HG02759 (cell line): ENCODE results near the gene KCTD2.

ENCODE experiments used
- ATAC-seq: cut with Tn5 transposase; IDR thresholded peaks from one replicate; pipeline ENCODE4 v1.9.1; 2021; ENCODE audit warnings: mild to moderate bottlenecking, moderate library complexity; ENCODE audit not compliant: unreplicated experiment

KCTD2 gene

DNA sequence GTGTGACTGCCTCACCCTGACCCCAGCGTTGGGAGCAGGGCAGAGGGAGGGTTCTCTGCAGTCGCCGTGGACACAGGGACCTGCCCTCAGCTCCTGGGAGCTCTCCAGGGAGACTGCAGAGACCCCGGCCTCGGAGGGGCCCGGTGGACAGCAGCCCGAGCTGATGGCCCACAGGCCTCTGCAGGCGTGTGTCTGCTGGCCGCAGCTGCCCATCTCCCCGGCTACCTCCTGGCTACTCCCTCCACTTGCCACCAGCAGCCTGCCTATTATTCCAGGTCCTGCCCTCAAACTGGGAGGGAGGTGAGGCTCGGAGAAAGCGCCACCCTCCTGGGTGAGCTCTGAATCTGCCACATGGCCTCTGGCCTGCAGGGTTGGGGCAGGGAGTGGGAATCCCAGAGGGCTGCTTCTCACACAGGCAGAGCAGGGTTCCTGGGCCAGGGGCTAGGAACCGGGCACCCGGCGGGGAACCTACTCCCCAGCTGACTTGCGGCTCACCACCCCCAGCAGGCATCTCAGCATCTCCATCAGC, 47.9 kb downstream of the KCTD2 start:
- ATAC-seq = no peak

DNA sequence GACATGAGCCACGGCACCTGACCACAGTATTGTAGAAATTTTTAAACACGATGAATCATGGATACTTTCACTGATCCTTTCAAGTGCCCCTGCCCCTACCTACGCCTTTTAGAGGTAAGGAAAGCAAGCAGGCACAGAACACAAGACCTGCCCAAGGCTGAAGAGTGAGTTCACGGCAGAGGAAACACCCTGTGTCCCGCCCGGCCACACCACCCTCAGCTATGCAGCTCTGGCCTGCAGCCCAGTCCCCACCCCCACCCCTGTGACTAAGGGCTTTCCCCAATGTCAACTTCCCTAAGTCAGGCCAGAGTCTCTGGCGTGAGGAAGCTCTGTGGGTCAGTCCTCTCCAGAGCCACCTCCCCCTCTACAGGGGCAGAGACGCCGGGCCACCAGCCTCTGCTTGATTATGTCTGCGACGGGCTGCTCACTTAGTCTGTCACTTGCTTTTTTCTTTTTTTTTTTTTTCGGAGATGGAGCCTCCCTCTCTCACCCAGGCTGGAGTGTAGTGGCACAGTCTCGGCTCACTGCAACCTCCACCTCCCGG, 49.1 kb downstream of the KCTD2 start:
- ATAC-seq = no peak

DNA sequence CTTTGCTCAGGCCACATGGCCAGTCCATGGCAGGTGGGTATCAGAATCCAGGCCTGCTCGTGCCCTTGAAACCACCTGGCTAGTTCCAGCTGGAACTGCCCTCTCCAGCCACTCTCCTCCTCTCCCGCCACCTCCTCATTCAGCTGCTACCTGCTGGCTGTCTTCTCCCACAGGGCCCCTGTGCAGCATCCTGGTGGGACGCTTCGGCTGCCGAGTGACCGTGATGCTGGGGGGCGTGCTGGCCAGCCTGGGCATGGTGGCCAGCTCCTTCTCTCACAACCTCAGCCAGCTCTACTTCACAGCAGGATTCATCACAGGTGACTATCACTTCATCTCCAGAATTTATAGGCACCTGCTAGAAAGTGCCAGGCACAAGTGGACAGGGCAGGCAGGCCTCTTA, 50.8 kb downstream of the KCTD2 start:
- no peak for ATAC-seq

DNA sequence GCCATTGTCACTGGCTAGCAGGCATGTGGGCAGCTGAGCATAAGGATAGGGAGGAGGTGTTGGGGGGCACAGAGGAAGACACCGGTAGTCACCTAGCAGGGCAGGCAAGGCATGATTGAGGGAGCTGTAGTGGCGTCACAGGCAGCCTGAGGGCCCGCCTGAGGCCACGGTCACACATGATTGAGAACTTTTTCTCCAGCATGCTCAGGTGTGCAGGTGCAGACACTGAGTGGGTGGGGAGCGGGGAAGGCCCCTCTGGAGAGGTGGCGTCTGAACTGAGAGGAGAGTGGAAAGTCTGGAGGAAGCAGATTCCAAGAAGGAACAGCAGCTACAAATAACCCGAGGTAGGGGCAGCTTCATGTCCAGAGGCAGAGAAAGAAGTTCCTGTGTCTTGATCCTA, 51.8 kb downstream of the KCTD2 start:
- ATAC-seq = no peak

DNA sequence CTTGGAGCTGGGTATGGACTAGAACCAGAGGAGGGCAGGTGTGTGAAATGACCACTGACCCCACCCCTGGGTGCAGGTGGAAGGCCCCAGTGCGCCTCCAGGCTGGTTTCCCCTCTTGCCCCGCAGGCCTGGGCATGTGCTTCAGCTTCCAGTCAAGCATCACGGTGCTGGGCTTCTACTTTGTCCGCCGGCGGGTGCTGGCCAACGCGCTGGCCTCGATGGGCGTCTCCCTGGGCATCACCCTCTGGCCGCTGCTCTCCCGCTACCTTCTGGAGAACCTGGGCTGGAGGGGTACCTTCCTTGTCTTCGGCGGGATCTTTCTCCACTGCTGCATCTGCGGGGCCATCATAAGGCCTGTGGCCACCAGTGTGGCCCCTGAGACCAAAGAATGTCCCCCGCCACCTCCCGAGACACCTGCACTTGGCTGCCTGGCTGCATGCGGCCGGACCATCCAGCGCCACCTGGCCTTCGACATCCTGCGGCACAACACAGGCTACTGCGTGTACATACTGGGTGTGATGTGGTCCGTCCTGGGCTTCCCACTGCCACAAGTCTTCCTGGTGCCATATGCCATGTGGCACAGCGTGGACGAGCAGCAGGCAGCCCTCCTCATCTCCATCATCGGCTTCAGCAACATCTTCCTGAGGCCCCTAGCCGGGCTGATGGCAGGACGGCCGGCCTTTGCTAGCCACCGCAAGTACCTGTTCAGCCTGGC, 53.0 kb downstream of the KCTD2 start:
- no peak for ATAC-seq

DNA sequence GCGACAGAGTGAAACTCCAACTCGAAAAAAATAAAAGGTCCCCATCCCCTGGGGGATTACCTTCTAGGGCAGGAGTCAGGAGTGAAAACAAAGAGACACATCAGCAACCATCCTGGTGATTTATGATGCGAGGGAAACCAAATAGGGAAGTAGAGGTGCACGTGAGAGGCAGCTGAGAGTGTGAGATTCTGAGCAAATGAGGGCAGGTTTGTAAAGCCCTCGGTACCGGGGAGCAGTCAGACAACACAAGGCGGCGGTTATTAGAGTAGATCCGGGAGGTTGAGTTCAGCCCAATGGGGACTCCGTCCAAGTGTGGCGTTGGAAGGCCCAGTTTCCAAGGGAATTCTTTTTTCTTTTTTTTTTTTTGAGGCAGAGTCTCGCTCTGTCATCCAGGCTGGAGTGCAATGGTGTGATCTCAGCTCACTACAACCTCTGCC, 55.4 kb downstream of the KCTD2 start:
- no peak for ATAC-seq

DNA sequence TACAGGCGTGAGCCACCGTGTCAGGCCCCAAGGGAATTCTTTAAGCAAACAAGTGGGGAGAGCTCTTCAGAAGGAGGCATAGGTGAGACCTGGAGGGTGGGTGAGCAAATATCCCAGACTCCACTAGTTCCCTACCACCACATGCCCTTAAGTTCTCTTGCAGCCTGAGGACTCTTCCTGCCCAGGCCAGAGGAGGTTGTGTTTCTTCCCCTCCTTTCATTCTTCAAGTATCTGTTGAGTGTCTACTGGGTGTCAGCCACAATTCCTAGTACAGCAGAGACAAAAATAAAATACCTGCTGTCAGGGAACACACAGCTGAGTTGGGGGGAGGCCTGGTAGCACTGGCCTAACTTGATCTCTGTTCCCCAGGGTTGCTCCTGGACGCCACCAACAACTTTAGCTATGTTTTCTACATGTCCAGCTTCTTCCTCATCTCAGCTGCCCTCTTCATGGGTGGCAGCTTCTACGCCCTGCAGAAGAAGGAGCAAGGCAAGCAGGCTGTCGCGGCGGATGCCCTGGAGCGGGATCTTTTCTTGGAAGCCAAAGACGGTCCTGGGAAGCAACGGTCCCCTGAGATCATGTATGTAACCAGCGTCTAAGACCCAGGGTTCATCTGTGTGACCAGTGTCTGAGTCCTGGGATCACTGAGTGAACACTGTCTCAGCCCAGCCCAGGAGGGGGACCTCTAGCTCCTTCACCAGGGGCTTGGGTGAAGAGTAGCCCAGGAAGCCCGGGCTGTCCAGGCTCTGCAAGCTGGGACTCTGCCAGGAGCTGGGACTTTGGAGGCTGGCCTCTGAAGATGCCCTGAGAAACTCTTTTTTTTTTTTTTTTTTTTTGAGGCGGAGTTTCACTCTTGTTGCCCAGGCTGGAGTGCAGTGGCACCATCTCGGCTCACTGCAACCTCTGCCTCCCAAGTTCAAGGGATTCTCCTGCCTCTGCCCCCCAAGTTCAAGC, 56.9 kb downstream of the KCTD2 start:
- no peak for ATAC-seq

DNA sequence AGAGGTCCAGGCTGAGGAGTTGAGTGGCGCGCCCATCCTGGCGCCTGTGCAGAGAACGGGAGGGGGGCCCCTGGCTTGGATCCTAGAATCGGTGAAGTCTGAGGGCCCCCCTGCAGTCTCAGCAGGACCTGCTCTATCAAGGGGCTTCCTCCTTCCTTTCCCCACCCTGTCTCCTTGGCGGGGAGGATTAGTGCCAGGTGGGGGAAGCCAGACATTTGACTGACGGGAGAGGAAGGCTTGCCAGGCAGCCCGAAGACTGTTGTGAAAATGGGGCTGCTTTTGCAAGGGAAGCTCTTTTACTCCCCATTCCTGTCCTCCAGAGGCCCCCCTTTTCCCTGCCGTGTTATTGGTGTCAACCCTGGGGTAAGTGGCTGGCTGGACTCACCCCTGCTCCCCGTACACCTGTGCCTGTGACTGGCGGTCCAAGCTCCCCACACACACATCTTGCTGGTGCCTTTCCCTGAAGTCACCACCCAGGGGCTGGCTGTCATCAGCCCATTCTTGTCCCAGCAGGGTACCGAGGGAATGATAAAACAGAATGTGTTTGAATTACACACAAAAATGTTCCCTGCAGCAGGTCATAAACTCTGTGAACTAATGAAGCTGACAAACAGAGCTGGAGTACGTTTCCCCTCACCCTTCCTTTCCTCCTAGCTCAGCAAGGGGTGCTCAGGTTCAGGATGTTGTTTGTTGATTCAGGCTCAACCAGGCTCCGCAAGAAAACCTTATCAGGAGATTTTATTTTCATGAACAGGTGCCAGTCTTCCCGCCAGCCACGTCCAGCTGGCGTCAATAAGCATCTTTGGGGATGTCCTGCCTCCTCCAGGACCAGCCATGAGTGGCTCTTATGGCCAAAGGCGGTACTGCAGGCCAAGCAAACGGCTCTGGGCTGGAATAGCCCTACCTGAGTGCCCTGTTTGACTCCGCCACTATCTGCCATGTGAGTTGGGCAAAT, 58.4 kb downstream of the KCTD2 start:
- no peak for ATAC-seq

DNA sequence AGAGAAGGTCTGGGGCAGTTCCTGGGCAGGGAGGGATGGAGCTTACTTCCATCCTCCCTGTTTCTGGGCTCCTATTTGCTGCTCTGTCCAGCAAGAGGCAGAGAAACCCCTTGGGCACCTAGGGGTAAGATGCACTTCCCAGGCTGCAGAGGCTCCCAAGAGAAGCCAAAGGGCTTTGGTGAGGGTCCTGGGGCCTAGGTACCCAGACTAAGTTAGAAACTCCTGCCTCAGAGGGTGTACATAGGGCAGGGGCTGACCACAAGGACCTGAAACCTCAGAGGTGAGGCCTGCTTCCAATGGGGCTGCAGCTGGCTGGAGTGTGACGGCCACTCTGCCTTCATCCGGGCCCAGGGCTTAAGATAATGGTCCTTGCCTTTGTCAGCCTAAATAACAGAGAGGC, 61.2 kb downstream of the KCTD2 start:
- no peak for ATAC-seq

DNA sequence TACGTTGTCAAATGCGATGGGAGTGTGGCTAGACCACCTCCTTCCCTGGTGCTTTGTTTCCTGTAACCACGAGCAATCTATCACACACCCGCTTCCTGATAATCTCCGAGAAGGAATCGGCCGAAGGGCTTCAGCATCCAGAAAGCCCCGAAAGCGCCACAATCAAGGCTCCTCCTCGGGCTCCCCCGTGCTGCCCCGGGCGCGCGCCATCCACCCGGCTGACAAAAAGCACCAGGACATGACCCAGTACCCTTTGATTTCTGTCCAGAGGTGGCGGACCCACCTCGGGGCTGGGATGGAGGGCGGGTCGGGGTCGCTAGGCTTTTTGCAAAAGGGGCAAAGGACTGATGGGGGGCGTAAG, 62.0 kb downstream of the KCTD2 start:
- no peak for ATAC-seq

DNA sequence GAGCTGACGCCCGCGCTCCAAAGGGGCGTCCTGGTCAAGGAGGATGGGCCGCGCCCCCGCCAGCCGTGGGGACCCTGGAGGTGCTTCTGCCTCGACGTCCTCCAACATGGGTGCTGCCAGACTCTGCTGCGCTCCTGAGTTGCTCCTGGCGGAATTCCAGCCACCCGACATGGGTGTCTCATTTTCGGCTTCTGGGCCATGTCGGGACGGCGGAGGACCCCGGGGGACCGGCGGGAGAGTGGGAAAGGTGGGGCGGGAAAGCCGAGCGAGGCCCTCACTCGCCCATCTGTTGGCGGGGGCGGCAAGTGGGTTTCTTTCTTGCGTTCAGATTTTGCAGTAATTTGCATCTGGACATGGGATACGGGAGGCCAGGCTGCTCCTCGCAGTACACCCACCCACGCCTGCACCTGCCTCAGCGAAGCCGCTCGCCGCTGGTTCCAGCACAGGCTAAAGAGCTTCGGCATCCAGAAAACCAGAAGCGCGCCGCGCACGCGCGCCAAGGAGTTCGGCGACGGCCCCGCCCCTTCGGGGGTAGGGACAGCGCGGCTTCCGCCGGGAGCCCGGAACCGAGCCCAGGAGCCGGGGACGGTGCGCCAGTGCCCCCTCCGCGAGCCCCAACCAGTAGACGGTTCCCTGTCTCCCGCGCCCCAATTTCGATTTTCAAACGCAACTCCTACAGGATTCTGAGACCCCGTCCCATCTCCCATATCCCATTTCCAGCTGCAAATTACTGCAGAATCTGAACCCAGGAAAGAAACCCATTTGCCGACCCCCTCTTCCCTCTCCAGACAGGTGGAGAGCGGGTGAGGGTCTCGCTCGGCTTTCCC, 62.6 kb downstream of the KCTD2 start, which contains the start of gene ARMC7:
ARMC7 (plus strand) TSS at position 563 of the 827 bp plus-strand sequence. CDS start 320 bp downstream, outside the sequence.
- peak; percentile 79 for ATAC-seq

DNA sequence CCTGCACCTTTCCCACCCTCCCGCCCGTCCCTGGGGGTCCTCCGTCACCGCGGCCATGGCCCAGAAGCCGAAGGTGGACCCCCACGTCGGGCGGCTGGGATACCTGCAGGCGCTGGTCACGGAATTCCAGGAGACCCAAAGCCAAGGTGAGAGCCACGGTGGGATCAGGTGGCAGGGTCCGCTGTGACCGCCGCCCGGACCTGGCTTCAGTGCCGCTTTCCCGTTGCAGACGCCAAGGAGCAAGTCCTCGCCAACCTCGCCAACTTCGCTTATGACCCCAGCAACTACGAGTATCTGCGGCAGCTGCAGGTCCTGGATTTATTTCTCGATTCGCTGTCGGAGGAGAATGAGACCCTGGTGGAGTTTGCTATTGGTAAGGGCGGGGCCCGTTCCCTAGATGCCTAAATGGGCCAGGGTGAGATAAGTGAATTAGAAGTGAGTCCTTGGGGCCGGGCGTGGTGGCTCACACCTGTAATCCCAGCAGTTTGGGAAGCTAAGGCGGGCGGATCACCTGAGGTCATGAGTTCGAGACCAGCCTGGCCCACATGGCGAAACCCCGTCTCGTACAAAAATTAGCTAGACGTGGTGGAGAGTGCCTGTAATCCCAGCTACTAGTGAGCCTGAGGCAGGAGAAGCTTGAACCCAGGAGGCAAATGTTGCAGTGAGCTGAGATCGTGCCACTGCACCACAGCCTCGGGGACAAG, 63.4 kb downstream of the KCTD2 start:
- no peak for ATAC-seq

DNA sequence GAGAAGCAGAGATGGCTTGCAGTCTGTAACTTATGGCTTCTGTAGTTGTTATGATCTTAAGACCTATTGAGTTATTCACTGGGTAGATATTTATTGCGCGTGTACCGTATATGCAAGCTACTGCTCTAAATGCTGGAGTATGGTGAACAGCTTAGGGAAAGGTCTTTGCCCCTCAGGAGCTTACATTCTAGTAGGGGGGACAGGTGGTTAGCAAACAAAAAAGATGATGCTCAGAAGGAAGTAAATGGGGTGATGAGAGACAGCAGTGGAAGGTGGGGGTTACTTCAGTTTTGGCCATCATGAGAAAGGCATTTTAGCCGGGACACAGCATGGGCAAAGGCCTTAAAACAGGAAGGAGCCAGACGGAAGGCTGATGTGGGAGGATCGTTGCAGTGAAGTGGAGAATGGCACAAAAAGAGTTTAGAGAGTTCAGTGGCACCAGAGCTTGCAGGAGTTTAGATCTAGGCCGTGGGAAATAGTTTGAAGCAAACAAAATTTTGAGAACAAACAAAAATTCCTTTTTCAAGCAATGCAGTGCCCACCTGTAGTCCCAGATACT, 64.8 kb downstream of the KCTD2 start:
- no peak for ATAC-seq

DNA sequence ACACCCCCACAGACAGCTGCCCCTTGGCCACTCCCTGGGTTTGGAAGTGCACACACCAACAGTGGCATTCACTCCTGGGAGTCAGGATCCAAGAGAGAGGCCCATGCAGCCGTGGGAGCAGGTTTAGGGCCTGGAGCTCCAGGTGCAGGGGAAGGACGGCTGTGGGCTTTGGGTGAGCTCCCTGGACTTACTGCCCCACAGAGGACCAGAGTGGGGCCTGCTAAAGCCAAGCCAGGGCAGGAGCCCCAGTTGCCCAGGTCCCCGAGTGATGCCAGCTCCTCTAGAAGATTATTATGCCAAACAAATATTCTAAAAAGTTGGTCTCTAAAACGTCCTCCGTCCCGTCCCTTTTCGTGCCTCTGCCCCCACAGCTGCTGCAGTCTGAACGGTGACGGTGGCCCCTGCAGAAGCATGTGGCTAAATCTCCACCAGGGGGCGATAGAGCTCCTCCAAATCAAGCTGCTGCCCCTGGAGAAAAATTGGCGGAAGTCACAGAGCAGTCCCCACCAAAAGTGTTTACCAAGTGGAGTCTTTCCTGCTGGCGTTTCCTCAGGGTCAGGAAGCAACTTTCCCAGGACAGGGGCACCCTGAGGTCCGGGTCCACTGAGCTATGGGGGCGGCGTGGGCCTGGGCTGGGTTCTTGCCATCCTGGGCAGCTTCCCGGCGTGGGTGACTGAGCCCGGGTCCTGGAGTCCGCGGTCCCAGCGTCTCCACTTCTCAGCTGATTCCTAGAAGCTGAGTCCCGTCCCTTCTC, 67.0 kb downstream of the KCTD2 start:
- no peak for ATAC-seq

DNA sequence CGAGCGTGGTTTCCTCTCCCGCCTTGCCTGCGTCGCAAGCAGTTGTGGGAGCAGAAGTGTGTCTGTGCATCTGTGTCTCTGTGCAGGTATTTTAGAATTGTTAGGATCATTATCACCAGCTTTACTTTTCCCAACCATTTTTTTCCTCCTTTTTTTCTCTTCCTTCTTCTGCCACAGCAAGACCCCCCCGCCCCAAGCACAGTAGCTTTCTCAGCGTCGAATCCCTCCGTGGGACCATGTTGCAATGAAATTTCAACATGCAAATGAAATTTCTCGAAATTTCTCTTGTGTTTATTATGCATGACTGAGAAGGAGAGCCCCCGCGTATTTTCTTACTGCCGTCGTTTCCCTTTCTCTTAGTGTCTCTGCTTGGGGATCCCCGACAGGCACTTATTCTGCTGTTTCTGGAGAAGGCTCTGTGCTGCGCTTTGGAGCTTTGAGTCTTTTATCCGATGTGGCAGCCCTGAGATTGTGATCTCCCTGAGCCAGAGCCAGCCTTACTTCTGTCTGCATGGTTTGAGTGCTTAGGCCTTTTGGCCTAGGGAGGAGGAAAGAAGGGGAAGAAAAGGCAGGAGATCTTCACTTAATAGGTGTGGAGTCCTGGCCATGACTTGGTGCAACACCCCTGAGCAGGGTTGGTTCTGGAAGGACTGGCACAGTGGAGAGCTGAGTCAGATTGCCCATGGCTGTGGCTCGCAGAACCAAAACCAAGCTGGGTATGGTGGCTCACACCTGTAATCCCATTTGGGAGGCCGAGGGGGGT, 67.7 kb downstream of the KCTD2 start:
- ATAC-seq = no peak
